Glutamatergic neuron (in vitro differentiated cells): ENCODE data around the gene PLPPR1. TPM values are rescaled to one million over a fixed set of nuclear protein-coding genes. Genes with fewer than 3 reads are reported as not detected.

Experiments
- DNase-seq: peaks from one replicate; pipeline ENCODE4 v3.0.0; 2022
- H3K27ac Mint-ChIP-seq: one replicate; pipeline ENCODE4 v1.8.0; 2020; ENCODE audit warnings: mild to moderate bottlenecking, mixed read lengths, inconsistent platforms; ENCODE audit not compliant: unreplicated experiment
- H3K27me3 Mint-ChIP-seq: one replicate; pipeline ENCODE4 v1.8.0; 2020; ENCODE audit warnings: mild to moderate bottlenecking, moderate library complexity, mixed read lengths, inconsistent platforms; ENCODE audit not compliant: unreplicated experiment
- H3K36me3 Mint-ChIP-seq: one replicate; pipeline ENCODE4 v1.8.0; 2020; ENCODE audit warnings: mild to moderate bottlenecking, mixed read lengths, inconsistent platforms; ENCODE audit not compliant: unreplicated experiment
- H3K4me1 Mint-ChIP-seq: one replicate; pipeline ENCODE4 v1.8.0; 2020; ENCODE audit warnings: mild to moderate bottlenecking, low read depth, mixed read lengths, inconsistent platforms; ENCODE audit not compliant: unreplicated experiment
- H3K4me3 Mint-ChIP-seq: one replicate; pipeline ENCODE4 v1.8.0; 2020; ENCODE audit warnings: mild to moderate bottlenecking, mixed read lengths, inconsistent platforms; ENCODE audit not compliant: unreplicated experiment
- H3K9me3 Mint-ChIP-seq: one replicate; pipeline ENCODE4 v1.8.0; 2020; ENCODE audit warnings: mild to moderate bottlenecking, moderate library complexity, mixed read lengths, inconsistent platforms; ENCODE audit not compliant: unreplicated experiment
- CTCF ChIP-seq: fragments of 200-600 bp; sonication (generic); IDR thresholded peaks from one replicate; pipeline ENCODE4 v1.5.0; 2021; ENCODE audit not compliant: partially characterized antibody, unreplicated experiment
- total RNA-seq: library from RNA; stranded (reverse); fragmentation: NEBNext Ultra II Directional; extraction: Animal tissue kit (Norgen Biotek cat#: 25700); gene quantifications from one replicate; pipeline ENCODE4 v1.2.1, GENCODE V29; 2021; ENCODE audit not compliant: unreplicated experiment

Gene PLPPR1
- total RNA-seq, 1 donor from 2014 or later: 7.4 TPM

DNA sequence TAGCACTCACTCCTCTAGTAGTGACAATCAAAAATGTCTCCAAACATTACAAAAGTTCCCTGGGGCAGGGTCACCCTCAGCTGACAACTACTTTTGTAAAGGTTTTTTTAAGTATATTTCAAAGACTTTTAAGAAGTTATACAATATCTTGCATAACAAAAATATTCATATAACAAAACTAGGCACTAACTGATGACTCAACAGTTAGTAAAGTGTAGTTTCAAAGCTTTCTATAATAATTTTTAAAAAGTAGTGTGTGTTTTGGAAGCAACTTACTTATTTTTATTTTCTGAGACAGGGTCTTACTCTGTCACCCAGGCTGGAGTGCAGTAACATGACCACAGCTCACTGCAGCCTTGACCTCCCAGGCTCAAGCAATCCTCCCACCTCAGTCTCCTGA lies 271.4 kb downstream of the PLPPR1 start:
- TF ChIP-seq CTCF: no peak
- no peaks in the 10 kb centered on the region for H3K27me3 Mint-ChIP-seq
- H3K4me1 Mint-ChIP-seq: no peaks in the 10 kb centered on the region
- H3K27ac Mint-ChIP-seq: no peak overlapping the region
- no peak overlapping the region for H3K4me3 Mint-ChIP-seq
- H3K36me3 Mint-ChIP-seq: no peaks in the 10 kb centered on the region
- no peaks in the 10 kb centered on the region for H3K9me3 Mint-ChIP-seq
- DNase-seq: no peak

GRCh38 chr9:101307051-101307450 lies 278.5 kb downstream of the PLPPR1 start:
- H3K27ac Mint-ChIP-seq: no peak overlapping the region
- no peaks in the 10 kb centered on the region for H3K36me3 Mint-ChIP-seq

GRCh38 chr9:101307524-101308213 lies 279.1 kb downstream of the PLPPR1 start:
- Mint-ChIP-seq H3K4me3 (no peak overlapping the region), H3K27ac (no peak overlapping the region), H3K27me3 (no peaks in the 10 kb centered on the region), H3K36me3 (no peaks in the 10 kb centered on the region), H3K9me3 (no peaks in the 10 kb centered on the region), H3K4me1 (no peaks in the 10 kb centered on the region)
- no peak for TF ChIP-seq CTCF
- no peak for DNase-seq

More at GRCh38 chr9:101307051-101307450, 278.5 kb downstream of the PLPPR1 start:
- Mint-ChIP-seq H3K27me3 (no peaks in the 10 kb centered on the region), H3K9me3 (no peaks in the 10 kb centered on the region), H3K4me1 (no peaks in the 10 kb centered on the region), H3K4me3 (no peak overlapping the region)
- TF ChIP-seq CTCF: no peak
- no peak for DNase-seq

DNA sequence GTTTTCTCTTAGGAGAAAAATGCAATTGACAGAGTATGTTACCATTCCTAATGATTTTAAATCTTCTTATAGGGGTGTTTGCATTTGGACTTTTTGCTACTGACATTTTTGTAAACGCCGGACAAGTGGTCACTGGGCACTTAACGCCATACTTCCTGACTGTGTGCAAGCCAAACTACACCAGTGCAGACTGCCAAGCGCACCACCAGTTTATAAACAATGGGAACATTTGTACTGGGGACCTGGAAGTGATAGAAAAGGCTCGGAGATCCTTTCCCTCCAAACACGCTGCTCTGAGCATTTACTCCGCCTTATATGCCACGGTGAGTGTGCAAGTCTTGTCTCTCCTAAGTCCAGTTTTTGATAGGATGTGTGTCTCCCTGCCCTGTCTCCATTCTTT lies 280.6 kb downstream of the PLPPR1 start:
- Mint-ChIP-seq H3K9me3 (no peaks in the 10 kb centered on the region), H3K27me3 (no peaks in the 10 kb centered on the region), H3K4me3 (no peak overlapping the region), H3K36me3 (no peaks in the 10 kb centered on the region), H3K27ac (no peak overlapping the region), H3K4me1 (no peaks in the 10 kb centered on the region)
- DNase-seq: no peak
- no peak for TF ChIP-seq CTCF

GRCh38 chr9:101311191-101311590 lies 282.7 kb downstream of the PLPPR1 start:
- no peak for TF ChIP-seq CTCF
- Mint-ChIP-seq H3K27ac (no peak overlapping the region), H3K36me3 (no peaks in the 10 kb centered on the region), H3K9me3 (no peaks in the 10 kb centered on the region), H3K4me1 (no peaks in the 10 kb centered on the region), H3K27me3 (no peaks in the 10 kb centered on the region), H3K4me3 (no peak overlapping the region)
- DNase-seq: no peak
